Activated CD4-positive, alpha-beta T cell treated with anti-CD3 and anti-CD28 coated beads, Interleukin-2, Interleukin-4, amounts not matched to agents 100 ng/mL and 50 ng/mL, durations not matched to agents 16 hours and 8 hours (primary cell): Measurements from ENCODE around the gene PAM16.
"Not testable (repeated sequence)": the region's sequence is repeated elsewhere in the genome, so short reads cannot be mapped to it uniquely, and the experiment has no call there.

ENCODE experiments used
- DNase-seq: peaks from one replicate; pipeline ENCODE4 v3.0.0-alpha.2; 2020; ENCODE audit warnings: low spot score

The PAM16 gene

GRCh38 chr16:4334724-4335495, 16.2 kb downstream of the PAM16 start:
- no peak for DNase-seq

GRCh38 chr16:4333714-4334113, 17.4 kb downstream of the PAM16 start:
- DNase-seq: not testable (repeated sequence)

- no peak for DNase-seq
Measured at GRCh38 chr16:4333308-4333638, 17.8 kb downstream of the PAM16 start.

DNA sequence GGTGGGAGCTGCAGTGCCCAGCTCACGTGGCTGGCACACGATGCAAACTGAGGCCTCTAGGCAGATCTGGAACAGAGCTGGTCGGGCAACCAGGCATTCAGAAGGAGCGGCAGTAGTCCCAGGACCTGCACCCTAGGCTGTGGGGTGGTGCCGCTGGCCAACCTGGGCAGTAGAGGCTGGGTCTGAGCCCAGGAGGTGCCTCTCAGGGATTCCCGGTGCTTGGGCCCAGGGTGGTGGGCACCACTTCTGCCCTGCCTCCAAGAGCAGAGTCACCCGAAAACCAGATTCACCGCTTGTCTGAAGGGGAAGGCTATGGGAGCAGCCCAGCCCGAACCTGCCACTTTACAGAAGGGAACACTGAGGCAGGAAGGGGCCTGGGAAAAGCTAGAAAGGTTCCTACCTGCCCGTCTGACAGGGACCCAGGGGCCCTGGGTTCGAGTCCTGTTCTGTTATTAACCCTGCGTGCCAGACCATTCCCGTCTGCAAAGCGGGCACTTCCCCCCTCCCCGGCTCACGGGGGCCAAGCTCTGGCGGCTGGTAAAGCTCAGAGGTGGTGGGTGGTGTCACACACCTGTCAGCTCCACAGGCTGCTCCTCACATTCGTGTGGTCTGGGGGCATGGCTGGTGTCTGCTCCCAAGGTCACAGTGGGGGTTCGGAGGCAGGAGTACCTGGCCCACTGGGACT, 18.4 kb downstream of the PAM16 start:
- no peak for DNase-seq

DNA sequence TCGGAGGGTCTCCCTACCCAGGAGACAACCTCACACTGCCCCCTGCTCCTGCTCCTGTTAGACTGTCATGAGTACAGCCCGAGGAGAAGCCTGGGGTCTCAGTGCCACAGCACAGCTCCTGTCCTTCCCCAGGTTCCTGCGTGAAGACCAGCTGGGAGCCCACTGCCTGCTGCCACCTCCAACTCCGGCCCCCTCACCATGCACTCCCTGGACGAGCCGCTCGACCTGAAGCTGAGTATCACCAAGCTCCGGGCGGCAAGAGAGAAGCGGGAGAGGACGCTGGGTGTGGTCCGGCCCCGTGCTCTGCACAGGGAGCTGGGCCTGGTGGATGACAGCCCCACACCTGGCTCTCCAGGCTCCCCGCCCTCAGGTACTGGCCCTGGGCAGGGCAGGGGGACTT, 19.0 kb downstream of the PAM16 start:
- no peak for DNase-seq

DNA sequence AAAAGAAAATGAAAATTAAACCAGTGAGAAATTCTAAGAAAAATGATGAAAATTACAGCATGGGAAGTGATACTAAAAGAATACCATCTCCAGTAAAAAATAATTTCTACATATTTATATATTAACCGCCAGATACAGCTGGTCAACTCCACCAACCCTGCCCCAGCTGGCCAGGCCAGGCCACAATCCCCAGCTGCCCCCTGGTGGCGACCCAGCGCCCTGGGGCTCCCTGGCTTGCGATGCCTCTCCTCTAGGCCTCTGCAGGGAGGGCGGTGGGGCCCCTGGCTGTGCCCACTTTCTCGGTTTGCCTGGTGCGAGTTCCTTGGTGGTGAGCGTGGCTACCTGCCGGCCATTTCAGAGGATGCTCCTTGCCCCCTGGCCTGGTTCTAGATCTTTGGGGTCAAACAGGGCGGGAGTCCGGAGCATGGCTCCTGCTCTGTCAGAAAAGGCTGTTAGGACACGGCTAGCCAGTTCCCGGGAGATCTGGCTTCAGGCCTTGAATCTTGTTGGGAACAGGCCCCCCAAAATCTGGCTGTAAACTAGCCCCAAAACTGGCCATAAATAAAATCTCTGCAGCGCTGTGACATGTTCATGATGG, 20.7 kb downstream of the PAM16 start:
- peak; percentile 64 for DNase-seq

- no peak for DNase-seq
Measured at GRCh38 chr16:4328782-4329775, 22.0 kb downstream of the PAM16 start.

DNA sequence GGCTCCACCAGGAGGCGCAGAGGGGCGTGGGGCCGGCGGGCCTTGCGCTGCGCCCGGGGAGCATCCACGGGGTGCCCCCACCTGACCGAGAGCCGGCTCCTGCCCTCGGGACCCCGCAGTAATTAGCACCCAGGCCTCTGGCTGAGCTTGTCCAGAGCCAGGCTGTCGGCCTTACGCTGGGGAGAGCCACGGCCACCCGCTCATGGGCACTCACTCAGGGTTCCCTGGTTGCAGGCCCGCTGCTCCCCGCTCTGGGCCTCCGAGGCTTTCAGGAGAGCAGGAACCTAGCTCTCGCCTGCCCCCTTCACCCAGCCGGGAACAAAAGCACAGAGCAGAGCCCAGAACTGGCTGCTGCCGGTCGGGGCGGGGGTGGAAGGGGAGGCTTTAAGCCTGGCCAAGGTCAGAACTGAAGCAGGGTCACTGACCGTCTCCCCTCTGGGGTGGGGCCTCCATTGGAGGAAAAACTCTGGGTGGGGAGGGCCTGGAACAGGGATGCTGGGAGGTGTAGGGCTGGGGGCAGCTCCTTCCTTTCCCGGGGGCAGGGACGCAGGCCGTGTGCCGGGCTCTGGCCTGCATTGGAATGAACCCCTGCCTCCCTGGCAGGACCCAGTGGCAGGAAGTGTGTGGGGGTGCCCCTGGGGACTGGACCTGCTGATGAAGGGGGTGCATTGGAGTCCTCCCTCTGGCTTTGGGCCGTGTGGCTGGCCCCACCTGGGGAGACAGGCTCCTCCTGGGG, 22.9 kb downstream of the PAM16 start:
- peak; percentile 36 for DNase-seq

GRCh38 chr16:4327386-4328045, 23.6 kb downstream of the PAM16 start:
- no peak for DNase-seq

DNA sequence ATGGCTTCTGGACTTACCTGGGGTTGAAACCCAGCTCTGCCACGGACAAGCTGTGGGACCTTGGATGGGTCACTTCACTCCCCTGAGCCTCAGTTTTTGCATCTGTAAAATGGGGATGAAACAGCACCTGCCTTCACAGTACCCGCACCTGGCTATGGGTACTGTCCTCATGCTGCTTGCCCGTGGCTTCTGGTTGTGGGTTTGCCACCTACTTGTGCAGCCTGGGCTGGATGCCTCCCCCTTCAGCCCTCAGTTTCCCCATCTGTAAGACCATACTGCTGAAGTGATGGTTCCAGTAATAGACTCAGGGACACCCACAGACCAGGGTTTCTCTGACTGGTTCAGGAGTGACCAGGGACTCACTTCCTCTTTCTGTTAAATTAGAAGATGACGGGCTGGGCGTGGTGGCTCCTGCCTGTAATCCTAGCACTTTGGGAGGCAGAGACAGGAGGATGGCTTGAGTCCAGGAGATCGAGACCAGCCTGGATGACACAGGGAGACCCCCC, 25.8 kb downstream of the PAM16 start:
- DNase-seq: no peak

DNA sequence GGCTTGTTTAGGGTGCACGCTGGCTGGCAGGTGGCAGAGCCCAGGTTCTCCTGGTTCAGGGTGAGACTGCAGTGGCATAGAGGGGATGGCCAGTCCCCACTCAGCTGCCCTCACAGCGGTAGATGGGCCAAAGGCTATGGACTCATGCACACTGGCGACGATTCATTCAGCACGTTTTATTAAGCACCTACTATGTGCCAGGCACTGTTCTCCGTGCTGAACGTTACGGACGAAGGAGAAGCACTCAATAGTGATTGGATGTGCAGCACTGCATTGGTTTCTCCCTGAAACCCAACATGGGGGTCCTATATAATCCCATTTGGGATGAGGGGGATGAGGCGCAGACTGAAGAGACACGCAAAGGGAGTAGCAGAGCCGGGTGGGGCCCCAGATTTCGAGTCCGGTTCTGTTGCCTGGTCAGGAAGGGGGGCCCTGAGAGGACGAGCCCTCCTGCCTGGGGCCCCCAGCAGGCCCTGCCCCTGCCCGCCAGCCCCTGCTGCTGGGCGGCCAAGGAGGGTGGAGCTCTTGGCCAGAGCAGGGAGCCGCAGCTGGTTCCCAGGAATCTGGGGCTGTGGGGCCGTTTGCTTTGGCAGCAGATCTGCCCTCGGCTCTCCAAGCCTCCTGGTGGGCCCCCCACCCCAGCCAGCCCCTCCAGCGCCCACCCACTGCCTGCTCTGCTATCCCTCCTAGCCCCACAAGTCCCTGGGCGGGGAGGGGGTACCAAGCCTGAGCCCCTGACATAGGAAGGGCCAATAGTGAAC, 26.4 kb downstream of the PAM16 start:
- DNase-seq: no peak

GRCh38 chr16:4323845-4324488, 27.2 kb downstream of the PAM16 start:
- no peak for DNase-seq

GRCh38 chr16:4323071-4323844, 27.9 kb downstream of the PAM16 start:
- DNase-seq: no peak

DNA sequence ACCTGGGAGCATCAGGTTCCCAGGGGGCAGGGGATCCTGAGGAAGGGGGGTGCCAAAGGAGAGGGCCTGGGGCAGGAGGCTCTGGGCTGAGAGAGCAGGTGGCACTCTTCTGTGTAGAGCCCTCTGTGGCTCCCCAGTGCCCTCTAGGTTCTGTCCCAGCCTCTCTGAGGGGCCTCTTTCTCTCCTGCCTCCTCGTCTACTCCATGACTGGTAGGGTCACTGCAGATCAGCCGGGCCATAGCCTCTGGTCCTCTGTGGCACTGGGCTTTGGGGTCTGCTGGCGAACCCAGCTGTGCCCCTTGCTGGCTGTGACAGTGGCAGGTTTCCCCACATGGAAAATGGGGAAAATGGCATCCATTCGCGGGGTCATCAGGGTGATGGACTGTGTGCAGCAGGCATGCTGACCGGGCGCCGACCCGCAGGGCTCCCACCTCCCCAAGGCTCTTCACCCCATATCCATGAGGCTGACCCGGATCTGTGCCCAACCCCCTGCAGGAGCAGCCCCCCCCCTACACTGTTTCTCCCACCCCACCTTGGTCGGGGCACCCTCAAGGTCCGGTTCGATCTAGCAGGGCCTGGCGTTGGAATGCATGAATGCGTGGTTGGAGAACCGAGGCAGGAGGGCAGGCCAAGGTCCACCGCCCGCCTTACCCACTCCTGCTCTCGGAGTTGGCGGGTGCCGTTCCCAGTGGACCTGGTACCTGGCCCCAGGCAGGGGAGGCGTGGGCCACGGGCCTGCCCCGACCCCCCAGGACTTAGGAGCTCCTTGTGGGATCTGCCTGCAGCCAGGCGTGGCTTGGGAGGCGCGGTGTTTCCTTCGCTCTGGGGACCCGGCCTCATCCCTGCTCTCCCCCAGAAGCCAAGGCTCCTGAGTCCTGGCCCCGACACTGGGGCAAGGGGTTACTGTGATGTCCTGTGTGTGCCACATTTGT, 28.7 kb downstream of the PAM16 start:
- DNase-seq: no peak

DNA sequence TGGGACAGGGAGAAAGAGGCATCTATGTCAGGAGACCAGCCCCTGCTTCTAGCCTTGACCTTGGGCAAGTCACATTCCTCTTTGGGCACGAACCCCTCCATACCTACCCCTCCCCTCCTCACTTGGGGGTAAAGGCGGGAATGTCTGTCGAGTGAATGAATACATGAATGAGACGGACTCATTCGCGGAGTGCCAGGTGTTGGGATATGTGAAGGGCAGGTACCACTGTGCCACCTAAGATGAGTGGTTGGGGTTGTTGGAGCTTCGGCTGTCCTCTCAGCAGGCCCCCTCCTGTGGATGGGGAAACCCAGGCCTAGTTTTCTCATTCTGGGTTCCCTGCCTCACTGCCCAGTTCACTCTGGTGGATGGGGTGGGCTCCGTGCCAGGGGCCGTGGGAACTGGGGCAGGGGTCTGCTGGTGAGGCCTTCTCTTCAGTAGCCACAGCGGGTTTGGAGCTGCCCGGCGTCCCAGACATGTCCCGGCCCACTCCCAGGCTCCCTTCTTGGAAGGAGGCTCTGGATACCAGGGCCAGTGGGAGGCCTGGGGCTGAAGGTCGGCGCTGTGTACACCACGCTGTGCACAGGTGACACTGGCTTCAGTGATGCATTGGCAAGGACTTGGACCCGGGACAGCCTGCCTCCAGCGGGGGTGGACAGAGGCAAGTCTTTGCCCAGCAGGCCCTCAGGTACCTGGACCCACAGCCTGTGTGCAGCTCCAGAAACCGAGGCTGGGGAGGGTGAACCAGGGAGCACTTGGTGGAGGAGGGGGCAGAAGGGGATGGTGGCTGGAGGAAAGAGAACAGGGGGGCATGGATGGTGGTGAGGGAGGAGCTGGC, 29.6 kb downstream of the PAM16 start:
- DNase-seq: no peak

- no peak for DNase-seq
Measured at GRCh38 chr16:4320571-4321137, 30.5 kb downstream of the PAM16 start.
